ENCODE measurements around the gene VTI1A. TPM values are rescaled to one million over a fixed set of nuclear protein-coding genes. Genes with fewer than 3 reads are reported as not detected.

Gene VTI1A
- polyA plus RNA-seq, 1 of the 3 experiments (the other 2 are of a cell fraction): 8.3 TPM

DNA sequence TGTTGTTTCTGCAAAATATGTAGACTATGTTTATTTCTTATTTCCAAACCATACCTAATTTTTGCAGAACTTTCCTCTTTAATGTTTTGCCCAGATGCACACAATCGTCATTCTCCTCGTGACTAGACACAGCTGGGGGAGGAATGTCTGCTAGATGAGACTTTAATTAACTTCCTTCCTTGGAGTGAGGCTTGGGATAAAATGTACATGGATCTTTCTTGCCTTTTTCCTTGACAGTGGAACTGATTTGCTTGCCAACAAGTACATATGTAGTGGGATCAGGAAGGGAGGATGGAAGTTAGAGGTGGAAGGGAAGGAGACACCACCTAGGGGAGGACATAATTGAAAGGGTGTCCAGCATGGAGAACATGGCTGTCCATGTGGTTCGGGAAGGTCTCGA is 172.5 kb downstream of the VTI1A start:
- Histone ChIP-seq H3K4me1 (ENCODE audit: control insufficient read depth in 1 of 2, insufficient read depth in 2 of 2, low read depth in 1 of 2, low read length in 1 of 2) (no peaks in the 10 kb centered on the region; a peak in 1 of 4 replicates), H3K4me3 (ENCODE audit: low read depth in 2 of 2, low read length in 1 of 2) (no peak overlapping the region), H3K9ac (no peak overlapping the region), H3K27ac (ENCODE audit: low read depth in 2 of 2, low read length in 1 of 2) (no peak overlapping the region), H3K27me3 (ENCODE audit: insufficient read depth) (no peaks in the 10 kb centered on the region), H2AFZ (ENCODE audit: low read depth) (no peak overlapping the region), H4K20me1 (ENCODE audit: insufficient read depth) (no peaks in the 10 kb centered on the region), H3K4me2 (no peak overlapping the region), H3K9me3 (peaks cover 8% of the 10 kb centered on the region; the same call in 1 of the 2 replicates), H3K9me2 (no peaks in the 10 kb centered on the region), H3F3A (replicated peaks; ENCODE audit: insufficient read depth) (no peaks in the 10 kb centered on the region), H3K36me3 (replicated peaks in 1 of 2; ENCODE audit: control insufficient read depth in 1 of 2, insufficient read depth in 2 of 2, low read length in 1 of 2) (peaks cover 0 to 7% of the 10 kb centered on the region in 2 experiments), H3K79me2 (ENCODE audit: insufficient read depth) (no peaks in the 10 kb centered on the region)
- ChIA-PET POLR2A (no interaction called here), CTCF (interaction anchor here (1.1 kb wide), 1 partner anchor 21 kb away, joined by 3 read pairs; no protein-coding TSS in a partner anchor)
- TF ChIP-seq GATA2 (CRISPR knock-in tag; IDR thresholded peaks at IDR 0.05) (no peak), TEAD4 (IDR thresholded peaks at IDR 0.05; ENCODE audit: borderline replicate concordance, insufficient read depth) (no peak), NFIC (IDR thresholded peaks at IDR 0.05; ENCODE audit: borderline replicate concordance) (no peak), NRF1 (IDR thresholded peaks at IDR 0.05; ENCODE audit: low read depth, low read length) (no peak), EP300 (IDR thresholded peaks at IDR 0.05; ENCODE audit: borderline replicate concordance in 1 of 2, low read depth in 1 of 2, low read length in 1 of 2) (no peak), FOSL2 (IDR thresholded peaks at IDR 0.05; ENCODE audit: borderline replicate concordance, low read depth) (no peak), FOXM1 (IDR thresholded peaks at IDR 0.05; ENCODE audit: low read depth) (no peak), CHD2 (IDR thresholded peaks at IDR 0.05; ENCODE audit: low read length, partially characterized antibody) (no peak), JUND (IDR thresholded peaks at IDR 0.05) (no peak), FOXJ3 (CRISPR knock-in tag; IDR thresholded peaks at IDR 0.05) (no peak), RXRA (IDR thresholded peaks at IDR 0.05; ENCODE audit: borderline replicate concordance, low read depth) (no peak)
- TF ChIP-seq, protein P1, sequence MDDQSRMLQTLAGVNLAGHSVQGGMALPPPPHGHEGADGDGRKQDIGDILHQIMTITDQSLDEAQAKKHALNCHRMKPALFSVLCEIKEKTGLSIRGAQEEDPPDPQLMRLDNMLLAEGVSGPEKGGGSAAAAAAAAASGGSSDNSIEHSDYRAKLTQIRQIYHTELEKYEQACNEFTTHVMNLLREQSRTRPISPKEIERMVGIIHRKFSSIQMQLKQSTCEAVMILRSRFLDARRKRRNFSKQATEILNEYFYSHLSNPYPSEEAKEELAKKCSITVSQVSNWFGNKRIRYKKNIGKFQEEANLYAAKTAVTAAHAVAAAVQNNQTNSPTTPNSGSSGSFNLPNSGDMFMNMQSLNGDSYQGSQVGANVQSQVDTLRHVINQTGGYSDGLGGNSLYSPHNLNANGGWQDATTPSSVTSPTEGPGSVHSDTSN (IDR thresholded peaks at IDR 0.05): no peak
- TF ChIP-seq, protein P2, sequence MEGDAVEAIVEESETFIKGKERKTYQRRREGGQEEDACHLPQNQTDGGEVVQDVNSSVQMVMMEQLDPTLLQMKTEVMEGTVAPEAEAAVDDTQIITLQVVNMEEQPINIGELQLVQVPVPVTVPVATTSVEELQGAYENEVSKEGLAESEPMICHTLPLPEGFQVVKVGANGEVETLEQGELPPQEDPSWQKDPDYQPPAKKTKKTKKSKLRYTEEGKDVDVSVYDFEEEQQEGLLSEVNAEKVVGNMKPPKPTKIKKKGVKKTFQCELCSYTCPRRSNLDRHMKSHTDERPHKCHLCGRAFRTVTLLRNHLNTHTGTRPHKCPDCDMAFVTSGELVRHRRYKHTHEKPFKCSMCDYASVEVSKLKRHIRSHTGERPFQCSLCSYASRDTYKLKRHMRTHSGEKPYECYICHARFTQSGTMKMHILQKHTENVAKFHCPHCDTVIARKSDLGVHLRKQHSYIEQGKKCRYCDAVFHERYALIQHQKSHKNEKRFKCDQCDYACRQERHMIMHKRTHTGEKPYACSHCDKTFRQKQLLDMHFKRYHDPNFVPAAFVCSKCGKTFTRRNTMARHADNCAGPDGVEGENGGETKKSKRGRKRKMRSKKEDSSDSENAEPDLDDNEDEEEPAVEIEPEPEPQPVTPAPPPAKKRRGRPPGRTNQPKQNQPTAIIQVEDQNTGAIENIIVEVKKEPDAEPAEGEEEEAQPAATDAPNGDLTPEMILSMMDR (IDR thresholded peaks at IDR 0.05): no peak
- TF ChIP-seq, protein P3, sequence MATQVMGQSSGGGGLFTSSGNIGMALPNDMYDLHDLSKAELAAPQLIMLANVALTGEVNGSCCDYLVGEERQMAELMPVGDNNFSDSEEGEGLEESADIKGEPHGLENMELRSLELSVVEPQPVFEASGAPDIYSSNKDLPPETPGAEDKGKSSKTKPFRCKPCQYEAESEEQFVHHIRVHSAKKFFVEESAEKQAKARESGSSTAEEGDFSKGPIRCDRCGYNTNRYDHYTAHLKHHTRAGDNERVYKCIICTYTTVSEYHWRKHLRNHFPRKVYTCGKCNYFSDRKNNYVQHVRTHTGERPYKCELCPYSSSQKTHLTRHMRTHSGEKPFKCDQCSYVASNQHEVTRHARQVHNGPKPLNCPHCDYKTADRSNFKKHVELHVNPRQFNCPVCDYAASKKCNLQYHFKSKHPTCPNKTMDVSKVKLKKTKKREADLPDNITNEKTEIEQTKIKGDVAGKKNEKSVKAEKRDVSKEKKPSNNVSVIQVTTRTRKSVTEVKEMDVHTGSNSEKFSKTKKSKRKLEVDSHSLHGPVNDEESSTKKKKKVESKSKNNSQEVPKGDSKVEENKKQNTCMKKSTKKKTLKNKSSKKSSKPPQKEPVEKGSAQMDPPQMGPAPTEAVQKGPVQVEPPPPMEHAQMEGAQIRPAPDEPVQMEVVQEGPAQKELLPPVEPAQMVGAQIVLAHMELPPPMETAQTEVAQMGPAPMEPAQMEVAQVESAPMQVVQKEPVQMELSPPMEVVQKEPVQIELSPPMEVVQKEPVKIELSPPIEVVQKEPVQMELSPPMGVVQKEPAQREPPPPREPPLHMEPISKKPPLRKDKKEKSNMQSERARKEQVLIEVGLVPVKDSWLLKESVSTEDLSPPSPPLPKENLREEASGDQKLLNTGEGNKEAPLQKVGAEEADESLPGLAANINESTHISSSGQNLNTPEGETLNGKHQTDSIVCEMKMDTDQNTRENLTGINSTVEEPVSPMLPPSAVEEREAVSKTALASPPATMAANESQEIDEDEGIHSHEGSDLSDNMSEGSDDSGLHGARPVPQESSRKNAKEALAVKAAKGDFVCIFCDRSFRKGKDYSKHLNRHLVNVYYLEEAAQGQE (IDR thresholded peaks at IDR 0.05; ENCODE audit: low read depth, low read length): no peak
- TF ChIP-seq, protein P4, sequence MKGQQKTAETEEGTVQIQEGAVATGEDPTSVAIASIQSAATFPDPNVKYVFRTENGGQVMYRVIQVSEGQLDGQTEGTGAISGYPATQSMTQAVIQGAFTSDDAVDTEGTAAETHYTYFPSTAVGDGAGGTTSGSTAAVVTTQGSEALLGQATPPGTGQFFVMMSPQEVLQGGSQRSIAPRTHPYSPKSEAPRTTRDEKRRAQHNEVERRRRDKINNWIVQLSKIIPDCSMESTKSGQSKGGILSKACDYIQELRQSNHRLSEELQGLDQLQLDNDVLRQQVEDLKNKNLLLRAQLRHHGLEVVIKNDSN (IDR thresholded peaks at IDR 0.05; ENCODE audit: borderline replicate concordance, low read depth): no peak
- DNase-seq: no peak
- WGBS (ENCODE audit: low lambda C conversion rate): 94% methylated on average over 4 of the region's 4 CpGs
